Stimulated activated CD8-positive, alpha-beta memory T cell treated with anti-CD3 and anti-CD28 coated beads, Interleukin-2, amount 100 ng/mL, for 1 hour (primary cell): Measurements from ENCODE around the gene COA8.

Experiments
- DNase-seq, 2 donors: peaks; one replicate each; pipeline ENCODE4 v3.0.0-alpha.2; 2020; ENCODE audit warnings: low read depth in 2 of 2

COA8 gene

DNA sequence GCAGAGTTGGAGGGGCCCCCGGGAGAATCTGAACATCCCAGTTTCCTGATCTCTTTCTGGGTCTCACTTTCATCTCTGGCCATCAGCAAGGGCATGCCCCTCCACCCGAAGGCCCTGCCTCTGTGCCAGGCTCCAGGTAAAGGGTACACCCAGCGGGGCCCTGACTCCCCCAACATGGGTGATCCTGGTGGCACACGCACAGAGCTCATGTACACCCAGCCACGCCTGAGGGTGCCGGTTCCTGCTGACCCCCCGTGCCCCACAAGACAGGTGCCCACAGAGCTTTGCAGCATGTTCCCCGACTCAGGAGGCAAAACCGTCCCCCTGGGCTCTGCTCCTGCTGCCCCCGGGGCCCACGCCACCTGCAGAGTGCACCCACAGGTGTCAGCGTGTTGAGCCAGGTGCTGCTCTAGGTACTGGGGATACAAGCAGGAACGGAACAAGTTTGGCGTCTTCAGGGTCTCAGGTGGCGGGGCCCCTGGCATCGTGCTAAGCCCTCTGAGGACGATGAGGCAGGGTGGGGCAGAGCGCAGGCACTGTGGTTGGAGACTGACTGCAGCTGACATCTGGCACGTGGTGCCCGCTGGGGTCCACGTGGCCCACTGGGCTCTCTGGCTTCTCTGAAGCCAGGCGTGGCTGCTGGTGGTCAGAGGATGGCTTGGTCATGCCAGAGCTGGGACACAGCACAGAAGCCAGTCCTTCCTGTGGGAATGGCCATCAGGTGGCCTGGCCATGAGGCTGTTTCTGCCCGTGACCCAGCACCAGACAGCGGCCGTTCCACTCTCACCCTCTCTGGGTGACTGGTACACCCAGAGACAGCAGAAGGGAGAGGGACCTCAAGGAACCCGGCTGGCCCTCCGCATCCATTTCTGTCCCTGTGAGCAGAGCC lies 14.1 kb upstream of the COA8 start:
- DNase-seq: no peak

DNA sequence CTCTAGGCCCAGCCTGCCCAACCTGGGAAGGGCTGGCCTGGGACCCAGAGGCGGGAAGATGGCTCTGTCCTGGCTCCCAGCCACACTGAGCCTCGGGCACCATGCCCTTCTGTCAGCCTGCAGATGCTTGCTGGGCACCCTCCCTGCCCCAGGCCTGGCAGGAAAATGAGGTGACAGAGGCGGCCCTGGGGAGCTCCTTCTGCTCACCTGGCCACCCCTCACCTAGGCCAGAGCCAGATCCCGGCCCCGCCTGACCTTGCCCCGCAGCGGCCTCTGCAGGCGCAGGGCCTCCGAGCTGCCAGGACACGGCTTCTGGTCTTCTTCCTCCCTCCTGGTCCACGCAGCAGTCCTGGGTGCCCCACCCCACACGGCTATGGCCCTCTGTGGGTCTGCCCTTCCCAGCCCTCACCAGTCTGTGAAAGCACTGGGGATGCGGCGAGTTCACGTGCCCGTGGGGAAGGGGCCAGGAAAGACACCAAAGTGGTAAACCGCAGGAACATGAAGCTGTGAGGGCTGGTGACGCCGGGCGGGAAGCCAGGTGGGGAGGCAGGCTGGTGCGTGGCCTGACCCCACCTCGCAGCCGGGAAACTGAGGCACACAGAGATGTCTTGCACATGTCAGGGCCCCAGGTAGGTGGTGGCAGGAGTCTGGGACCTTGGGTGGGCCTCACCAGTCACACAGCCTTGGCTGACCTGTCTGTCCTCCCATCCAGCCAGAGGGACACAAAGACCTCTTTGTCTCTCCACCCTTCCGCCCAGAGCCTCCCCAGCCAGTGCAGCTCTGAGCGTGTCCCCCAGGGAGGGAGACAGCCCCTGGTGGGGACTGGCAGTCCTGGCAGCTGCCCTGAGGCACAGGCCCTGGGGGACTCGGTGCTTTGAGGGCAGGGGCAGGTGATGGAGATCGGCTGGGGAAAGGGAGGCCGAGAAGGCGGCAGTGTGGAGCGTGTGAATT lies 13.1 kb upstream of the COA8 start:
- DNase-seq: no peak

GRCh38 chr14:103550451-103551337 lies 12.1 kb upstream of the COA8 start:
- no peak for DNase-seq

DNA sequence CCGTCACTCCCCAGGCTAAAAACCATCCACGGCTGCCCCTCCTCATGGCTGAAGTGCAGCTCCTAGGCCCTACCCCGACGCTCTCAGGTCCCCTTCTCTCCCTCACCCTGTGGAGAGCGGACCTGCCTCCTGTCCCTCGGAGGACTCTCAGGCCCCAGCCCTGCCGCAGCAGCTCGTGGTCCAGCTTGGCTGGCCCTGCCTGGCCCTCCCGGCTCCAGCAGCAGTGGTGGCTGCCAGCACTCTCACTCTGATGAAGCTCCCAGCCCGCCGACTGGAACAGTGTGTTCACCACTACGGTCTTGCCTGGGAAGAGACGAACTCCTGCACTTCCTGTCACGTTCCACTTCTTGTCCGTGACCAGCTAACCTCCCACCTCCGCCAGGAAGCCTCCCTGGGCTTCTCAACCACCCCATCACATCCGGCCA lies 11.4 kb upstream of the COA8 start:
- DNase-seq: no peak

GRCh38 chr14:103552011-103552845 lies 10.5 kb upstream of the COA8 start:
- DNase-seq: no peak

- no peak for DNase-seq
These were observed 9.9 kb upstream of the COA8 start for GRCh38 chr14:103552846-103553210.

- no peak for DNase-seq
These were observed 7.0 kb upstream of the COA8 start for GRCh38 chr14:103555559-103556337.

- no peak for DNase-seq
These were observed 5.6 kb upstream of the COA8 start for GRCh38 chr14:103556946-103557758.

- DNase-seq: no peak
These were observed 4.5 kb upstream of the COA8 start for GRCh38 chr14:103558071-103558882.

- DNase-seq: no peak
These were observed 3.0 kb upstream of the COA8 start for GRCh38 chr14:103559766-103560165.

DNA sequence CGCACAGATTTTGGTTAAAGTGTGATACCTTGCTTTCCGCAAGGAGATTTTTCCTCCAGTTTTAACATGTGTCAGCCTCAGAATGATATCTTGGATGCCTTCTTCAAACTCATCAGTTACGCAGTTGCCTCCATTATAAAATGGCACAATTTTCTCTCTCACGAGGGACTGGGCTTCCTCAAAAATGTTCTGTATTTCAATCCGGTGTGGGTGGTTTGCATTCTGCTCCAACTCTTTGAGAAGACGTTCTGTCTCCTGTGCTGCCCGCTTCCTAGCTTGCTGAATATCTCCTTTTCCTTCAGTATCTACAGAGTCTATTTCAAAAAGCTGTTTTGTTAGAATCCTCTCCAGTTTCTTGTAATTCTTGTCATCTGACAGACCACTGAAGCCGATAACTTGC lies 2.1 kb upstream of the COA8 start:
- no peak for DNase-seq

- no peak for DNase-seq
These were observed 1.2 kb upstream of the COA8 start for GRCh38 chr14:103561381-103562178.

GRCh38 chr14:103562179-103562428 lies 656 bp upstream of the COA8 start:
- DNase-seq: no peak

GRCh38 chr14:103563226-103563620 lies 463 bp downstream of the COA8 start:
- DNase-seq: no peak

DNA sequence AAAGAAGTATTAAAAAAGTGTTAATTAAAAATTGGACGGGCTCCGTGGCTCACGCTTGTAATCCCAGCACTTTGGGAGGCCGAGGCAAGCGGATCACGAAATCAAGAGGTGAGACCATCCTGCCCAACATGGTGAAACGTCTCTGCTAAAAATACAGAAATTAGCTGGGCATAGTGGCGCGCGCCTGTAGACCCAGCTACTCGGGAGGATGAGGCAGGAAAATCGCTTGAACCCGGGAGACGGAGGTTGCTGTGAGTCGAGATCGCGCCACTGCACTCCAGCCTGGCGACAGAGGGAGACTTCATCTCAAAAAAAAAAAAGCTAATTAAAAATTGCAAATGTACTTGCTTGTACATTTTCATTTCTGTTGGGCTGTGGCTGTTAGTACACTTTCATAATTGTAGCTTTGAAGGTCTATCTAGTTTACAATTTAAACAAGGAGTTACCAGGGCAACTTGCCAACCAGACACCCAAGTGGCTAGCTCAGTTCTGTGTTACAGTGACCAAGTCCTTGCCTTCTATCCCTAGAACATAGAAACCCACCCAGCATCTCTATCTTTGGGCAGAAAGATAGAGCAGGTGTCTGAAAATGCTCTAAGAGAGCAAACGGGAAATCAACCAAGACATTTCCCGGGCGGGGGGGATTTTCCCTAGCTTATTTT lies 1.2 kb downstream of the COA8 start:
- DNase-seq: no peak

- DNase-seq: no peak
These were observed 6.2 kb downstream of the COA8 start for GRCh38 chr14:103568952-103569351.

- DNase-seq: no peak
These were observed 6.6 kb downstream of the COA8 start for GRCh38 chr14:103569408-103569807.
